Mesenteric fat pad (tissue), 1 donor: ENCODE measurements around the gene MOB3A. TPM values are rescaled to one million over a fixed set of nuclear protein-coding genes. Genes with fewer than 3 reads are reported as not detected.
A peak's percentile ranks its signal among the peaks of the same experiment; 100 is the strongest.
"Not testable (repeated sequence)": the region's sequence is repeated elsewhere in the genome, so short reads cannot be mapped to it uniquely, and the experiment has no call there.

ENCODE experiments used
- DNase-seq: peaks from one replicate; pipeline ENCODE4 v3.0.0-alpha.2; 2020; ENCODE audit warnings: low spot score
- long read RNA-seq: library from polyadenylated mRNA; unstranded; transcript quantifications from one replicate; pipeline ENCODE4 v2.0.0, GENCODE V29; 2020
- total RNA-seq: library from RNA; stranded (reverse); fragmentation: NEBNext Ultra II Directional; extraction: Animal tissue kit (Norgen Biotek cat#: 25700); gene quantifications from one replicate; pipeline ENCODE4 v1.2.1, GENCODE V29; 2021
- donor health status: DM: yes; HTN: yes; CAD: no.

Gene MOB3A
- total RNA-seq, result 79.4 TPM
- long read RNA-seq, transcript MOB3A-201 (5 exons, 3,391 nt), result major isoform, 11 of 50 reads
- long read RNA-seq, partial matches to known transcripts, result 0 of 50 reads
- long read RNA-seq, other reads (novel, unspliced or antisense), result 38 of 50 reads

- DNase-seq, result peak; percentile 97
These were observed at the start of gene MOB3A for GRCh38 chr19:2096034-2096479. Gene MOB3A (minus strand): TSS chr19:2096326. CDS start chr19:2078560, 17,766 bp downstream.

GRCh38 chr19:2145831-2146241 is 49.7 kb upstream of the MOB3A start:
- no peak for DNase-seq

DNA sequence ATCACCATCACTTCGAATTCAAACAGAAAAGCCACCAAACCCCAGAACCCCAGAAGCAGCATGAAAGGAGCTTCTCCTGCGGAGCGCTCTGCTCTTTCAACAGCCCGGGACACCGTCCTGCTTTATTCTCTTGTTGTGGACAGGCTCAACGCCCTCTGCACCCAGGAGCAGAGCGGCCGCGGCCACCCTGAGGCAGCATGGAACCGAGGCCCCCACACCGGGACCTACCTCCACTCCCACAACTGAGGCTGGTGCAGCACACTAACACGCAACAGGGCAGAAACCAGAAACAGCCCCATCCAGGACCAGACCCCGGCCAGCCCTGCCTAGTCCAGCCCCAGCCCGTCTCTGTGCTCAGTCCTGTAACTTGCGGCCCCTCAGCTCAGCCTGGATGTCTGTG is 48.1 kb upstream of the MOB3A start:
- DNase-seq, result no peak

GRCh38 chr19:2142173-2142829 is 46.2 kb upstream of the MOB3A start:
- no peak for DNase-seq

GRCh38 chr19:2140138-2140569 is 44.0 kb upstream of the MOB3A start:
- no peak for DNase-seq

DNA sequence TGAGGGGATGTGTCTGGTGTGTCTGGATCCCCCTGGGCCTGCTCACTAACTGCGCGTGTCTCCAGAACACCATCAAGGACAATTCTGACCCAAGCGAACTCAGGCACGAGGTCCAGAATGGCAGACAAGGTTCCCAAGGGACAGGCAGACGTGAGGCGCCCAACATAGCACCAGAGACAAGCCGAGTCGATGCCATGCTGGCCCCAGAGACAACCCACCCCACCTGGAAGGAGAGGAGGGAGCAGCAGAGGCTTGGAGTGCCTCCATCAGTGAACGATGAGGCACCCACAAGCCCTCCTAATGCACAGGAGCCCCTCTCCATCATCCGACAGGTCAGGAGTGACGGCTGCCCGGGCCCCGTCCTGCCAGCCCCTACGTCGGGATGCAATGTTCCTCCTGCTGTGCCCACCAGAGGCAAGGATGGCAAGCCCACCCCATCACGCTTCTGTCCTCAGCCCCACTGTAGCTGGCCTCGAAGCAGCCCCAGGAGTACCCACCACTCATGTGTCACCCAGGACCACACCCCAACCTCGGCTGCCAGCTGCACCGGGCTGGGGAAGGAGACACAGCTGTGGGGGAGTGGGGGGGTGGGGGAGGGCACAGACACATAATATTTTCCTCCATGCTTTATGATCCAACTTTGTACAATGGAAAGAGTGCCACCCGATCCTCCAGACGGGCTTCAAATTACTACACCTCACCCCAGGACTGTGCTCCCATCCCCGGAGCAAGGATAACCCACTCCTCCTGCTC is 43.4 kb upstream of the MOB3A start:
- no peak for DNase-seq

DNA sequence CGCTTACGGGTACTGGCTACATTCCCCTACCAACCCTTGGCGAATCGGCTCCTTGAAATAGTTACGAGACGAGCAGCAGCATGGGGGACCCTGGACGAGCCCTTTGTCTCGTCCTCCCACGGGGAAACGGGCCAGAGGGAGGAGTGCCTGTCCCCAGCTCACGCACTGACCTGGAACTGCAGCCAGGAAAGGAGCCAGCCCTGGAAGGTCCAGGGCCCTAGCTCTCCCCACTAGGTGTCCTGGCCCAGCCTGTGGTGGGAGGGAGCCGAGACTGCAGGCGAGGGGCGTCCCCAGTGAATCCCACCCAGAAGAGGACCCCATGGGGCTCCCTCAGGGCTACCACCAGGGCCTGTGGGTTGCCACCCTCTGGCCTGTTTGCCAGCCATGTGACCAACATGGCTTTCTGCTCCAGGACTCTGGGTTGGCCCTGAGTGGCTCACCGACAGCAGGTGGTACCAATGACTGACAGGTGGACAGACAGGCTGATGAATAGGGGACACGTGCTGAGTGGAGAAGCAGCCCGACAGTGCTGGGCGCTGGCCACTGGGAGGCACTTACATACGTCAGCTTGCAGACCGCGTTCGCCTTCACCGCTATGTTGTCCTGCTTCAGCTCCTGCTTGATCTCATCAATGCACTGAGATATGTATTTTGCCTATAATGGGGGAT is 42.1 kb upstream of the MOB3A start:
- DNase-seq, result no peak

- no peak for DNase-seq
These were observed 40.7 kb upstream of the MOB3A start for GRCh38 chr19:2136796-2137195.

GRCh38 chr19:2135474-2136402 is 39.6 kb upstream of the MOB3A start:
- DNase-seq, result no peak

- DNase-seq, result no peak
These were observed 36.8 kb upstream of the MOB3A start for GRCh38 chr19:2132731-2133490.

DNA sequence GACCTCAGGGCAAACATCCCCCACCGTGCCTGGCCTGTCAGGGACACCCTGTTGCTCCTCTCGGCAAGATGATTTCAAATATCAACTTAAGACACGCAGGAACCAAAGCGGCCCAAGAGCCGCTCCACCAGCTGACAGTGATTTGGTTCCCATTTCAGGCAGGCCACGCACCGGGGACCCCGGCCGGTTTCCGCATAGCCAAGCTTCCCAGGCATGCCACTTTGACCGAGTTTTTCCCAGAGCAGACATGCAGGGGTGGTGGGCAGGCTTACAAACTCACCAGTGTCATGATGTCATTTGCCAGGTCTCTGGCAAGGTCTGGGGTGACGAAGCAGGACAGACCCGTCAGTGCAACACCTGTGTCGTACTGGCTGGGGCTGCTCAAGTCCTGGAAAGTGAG is 36.1 kb upstream of the MOB3A start:
- DNase-seq, result no peak

GRCh38 chr19:2131012-2131975 is 35.2 kb upstream of the MOB3A start:
- not testable (repeated sequence) for DNase-seq

DNA sequence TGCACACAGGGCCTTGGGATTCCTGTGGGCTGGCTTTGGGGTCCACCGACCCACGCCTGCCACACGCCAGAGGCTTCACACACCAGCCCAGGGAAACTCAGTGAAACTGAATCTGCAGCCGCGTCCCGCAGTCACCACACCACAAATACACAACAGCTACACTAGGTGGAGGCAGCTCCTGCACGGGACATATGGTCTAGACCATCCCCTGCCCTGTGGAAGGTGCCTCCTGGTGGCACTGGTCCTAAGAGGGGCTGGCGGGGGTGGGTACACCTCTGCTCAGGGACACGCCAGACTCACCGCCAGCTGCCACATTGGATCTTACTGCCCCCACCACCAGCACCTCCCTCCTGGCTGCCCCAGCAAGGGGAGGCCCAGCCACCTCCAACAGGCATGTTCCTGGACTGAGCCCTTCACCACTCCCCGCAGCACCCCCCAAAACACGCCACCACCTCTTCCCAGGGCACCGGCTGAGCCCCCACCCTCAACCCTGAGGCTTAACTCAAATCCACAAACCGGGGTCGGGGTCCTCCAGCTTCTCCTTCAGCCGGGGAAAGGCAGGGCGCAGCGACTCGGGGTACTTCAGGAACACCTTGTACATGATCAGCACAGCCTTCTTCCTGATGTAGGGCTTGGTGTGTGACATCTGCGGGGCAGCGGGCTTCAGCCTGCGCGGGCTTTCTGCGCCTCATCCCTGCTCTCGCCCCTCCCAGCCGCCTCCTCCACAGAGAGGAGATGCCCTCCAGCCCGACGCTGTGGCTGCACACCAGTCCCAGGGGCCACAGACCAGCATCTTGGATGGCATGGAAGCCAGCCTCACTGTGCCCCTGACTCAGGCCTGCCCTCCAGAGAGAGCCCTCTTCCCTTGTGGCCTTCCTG is 34.0 kb upstream of the MOB3A start:
- DNase-seq, result no peak

GRCh38 chr19:2129486-2129885 is 33.4 kb upstream of the MOB3A start:
- DNase-seq, result no peak

DNA sequence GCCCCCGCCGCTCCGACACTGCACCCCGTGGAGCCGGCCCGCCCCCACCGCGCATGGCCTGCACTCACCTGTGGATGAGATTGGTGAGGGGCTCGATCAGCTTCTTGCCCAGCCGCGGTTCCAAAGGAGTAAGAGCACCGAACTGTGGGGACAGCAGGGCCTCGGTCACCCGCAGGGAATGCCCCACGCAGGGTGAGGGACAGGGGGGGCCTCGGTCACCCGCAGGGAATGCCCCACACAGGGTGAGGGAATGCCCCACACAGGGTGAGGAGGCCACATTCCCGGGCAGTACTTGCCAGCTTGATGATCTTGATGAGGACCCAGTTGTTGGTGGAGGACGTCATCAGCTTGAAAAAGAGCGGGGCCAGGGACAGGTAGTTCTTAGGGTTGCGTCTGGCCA is 32.9 kb upstream of the MOB3A start:
- DNase-seq, result no peak

DNA sequence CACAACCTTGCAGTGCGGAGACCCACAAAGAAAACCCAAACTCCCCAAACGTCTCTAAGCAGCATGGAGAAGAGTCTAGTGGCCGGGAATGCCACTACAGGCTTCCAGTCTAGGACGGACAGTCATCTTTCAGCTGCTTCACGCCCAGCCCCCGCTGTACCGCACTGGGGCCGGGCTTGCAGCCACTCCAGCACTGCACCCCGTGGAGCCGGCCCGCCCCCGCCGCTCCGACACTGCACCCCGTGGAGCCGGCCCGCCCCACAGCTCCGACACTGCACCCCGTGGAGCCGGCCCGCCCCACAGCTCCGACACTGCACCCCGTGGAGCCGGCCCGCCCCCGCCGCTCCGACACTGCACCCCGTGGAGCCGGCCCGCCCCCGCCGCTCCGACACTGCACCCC is 32.1 kb upstream of the MOB3A start:
- not testable (repeated sequence) for DNase-seq

GRCh38 chr19:2127758-2128157 is 31.6 kb upstream of the MOB3A start:
- DNase-seq, result no peak
